Liver (tissue), 9 donors: Measurements from ENCODE around the gene ALDH5A1. TPM values are rescaled to one million over a fixed set of nuclear protein-coding genes. Genes with fewer than 3 reads are reported as not detected.
A peak's percentile ranks its signal among the peaks of the same experiment; 100 is the strongest.

Experiments used
- DNase-seq: peaks from one replicate; pipeline ENCODE4 v3.0.0-alpha.2; 2017; ENCODE audit warnings: low spot score
- H3K27ac ChIP-seq, 2 donors: one replicate each; pipeline ENCODE4 v1.7.0; 2013; ENCODE audit warnings: inconsistent platforms in 2 of 2, low read length in 2 of 2, control low read depth in 1 of 2, low read depth in 1 of 2, mild to moderate bottlenecking in 1 of 2
- H3K27me3 ChIP-seq, 4 donors: one replicate each; pipeline versions ENCODE4 v1.6.1 to v1.7.0; 2013; ENCODE audit warnings: low read length in 3 of 4, inconsistent platforms in 1 of 4, mild to moderate bottlenecking in 1 of 4, moderate library complexity in 1 of 4; ENCODE audit not compliant: control insufficient read depth in 4 of 4, insufficient read depth in 4 of 4
- H3K36me3 ChIP-seq, 4 donors: one replicate each; pipeline versions ENCODE4 v1.6.1 to v1.7.0; 2013; ENCODE audit warnings: low read length in 3 of 4, mild to moderate bottlenecking in 3 of 4, low read depth in 1 of 4, moderate library complexity in 1 of 4; ENCODE audit not compliant: control insufficient read depth in 4 of 4, insufficient read depth in 3 of 4
- H3K4me1 ChIP-seq, 4 donors: one replicate each; pipeline versions ENCODE4 v1.6.1 to v1.7.0; 2013; ENCODE audit warnings: low read length in 3 of 4, mild to moderate bottlenecking in 3 of 4, moderate library complexity in 1 of 4; ENCODE audit not compliant: control insufficient read depth in 4 of 4, insufficient read depth in 4 of 4
- H3K4me3 ChIP-seq, 3 donors: one replicate each; pipeline versions ENCODE4 v1.6.1 to v1.7.0; 2013; ENCODE audit warnings: low read length in 3 of 3, control low read depth in 1 of 3, low read depth in 1 of 3, mild to moderate bottlenecking in 1 of 3
- H3K9ac ChIP-seq, 2 donors: one replicate each; pipeline ENCODE4 v1.7.0; 2013; ENCODE audit warnings: low read length in 2 of 2, mild to moderate bottlenecking in 2 of 2, moderate library complexity in 2 of 2, control low read depth in 1 of 2, low read depth in 1 of 2
- H3K9me3 ChIP-seq, 4 donors: one replicate each; pipeline versions ENCODE4 v1.6.1 to v1.7.0; 2013; ENCODE audit warnings: low read length in 3 of 4; ENCODE audit not compliant: control insufficient read depth in 4 of 4
- FOXA1 ChIP-seq: IDR thresholded peaks from 2 replicates; pipeline ENCODE4 v1.6.1; 2016; ENCODE audit warnings: antibody characterized with exemption
- FOXA2 ChIP-seq: IDR thresholded peaks from 2 replicates; pipeline ENCODE4 v1.6.1; 2016; ENCODE audit warnings: antibody characterized with exemption
- HNF4G ChIP-seq: IDR thresholded peaks from 2 replicates; pipeline ENCODE4 v1.6.1; 2016; ENCODE audit warnings: antibody characterized with exemption
- NR2F2 ChIP-seq: IDR thresholded peaks from 2 replicates; pipeline ENCODE4 v1.6.1; 2016; ENCODE audit warnings: antibody characterized with exemption
- RAD21 ChIP-seq, 2 donors: IDR thresholded peaks; 2 replicates each; pipeline ENCODE4 v1.6.1; 2016; ENCODE audit warnings: antibody characterized with exemption in 2 of 2, mild to moderate bottlenecking in 2 of 2
- RXRA ChIP-seq, 2 donors: IDR thresholded peaks; 2 replicates each; pipeline ENCODE4 v1.6.1; 2017 to 2018; ENCODE audit warnings: antibody characterized with exemption in 2 of 2, mild to moderate bottlenecking in 1 of 2
- SP1 ChIP-seq: IDR thresholded peaks from 2 replicates; pipeline ENCODE4 v1.6.1; 2018; ENCODE audit warnings: antibody characterized with exemption, mild to moderate bottlenecking
- WGBS: extraction: QIAGEN DNeasy Blood & Tissue Kit; methylation state at CpG from one replicate; pipeline ENCODE4 v1.1.7; 2013; 5-methylcytosine and 5-hydroxymethylcytosine counted together
- polyA plus RNA-seq, 2 donors: library from polyadenylated mRNA; stranded (reverse) in 1 of 2; unstranded in 1 of 2; fragments of 200-250 nt in 1 of 2; fragments of >200 nt in 1 of 2; fragmentation: Nextera tagmentation in 1 of 2; extraction: Ambion mirVana in 1 of 2; gene quantifications; one replicate each; pipeline versions ENCODE4 v1.2.1 to v1.2.3, GENCODE V29; 2013 to 2015
- total RNA-seq, 2 donors: library from RNA; depleted of rRNA; stranded (reverse); fragments of >200 nt; gene quantifications; one replicate each; pipeline ENCODE4 v1.2.3, GENCODE V29; 2014
- TF ChIP-seq, protein P1 (sequence below): fragments of 150-350 bp; IDR thresholded peaks from 2 replicates; pipeline ENCODE4 v1.5.1; 2017; ENCODE audit warnings: improper control_type of control experiment, low read depth, low read length; ENCODE audit not compliant: missing input control
- TF ChIP-seq, protein P2 (sequence below): IDR thresholded peaks from 2 replicates; pipeline ENCODE4 v1.6.1; 2016; ENCODE audit warnings: antibody characterized with exemption, mild to moderate bottlenecking
- donor health status: healthy.
- donor health status: healthy.
- donor health status: healthy.
- donor health status: healthy.
- donor health status: healthy.

Gene ALDH5A1
- total and polyA plus RNA-seq, 4 donors, result 18.2 to 26.8 (median 19.6) TPM

DNA sequence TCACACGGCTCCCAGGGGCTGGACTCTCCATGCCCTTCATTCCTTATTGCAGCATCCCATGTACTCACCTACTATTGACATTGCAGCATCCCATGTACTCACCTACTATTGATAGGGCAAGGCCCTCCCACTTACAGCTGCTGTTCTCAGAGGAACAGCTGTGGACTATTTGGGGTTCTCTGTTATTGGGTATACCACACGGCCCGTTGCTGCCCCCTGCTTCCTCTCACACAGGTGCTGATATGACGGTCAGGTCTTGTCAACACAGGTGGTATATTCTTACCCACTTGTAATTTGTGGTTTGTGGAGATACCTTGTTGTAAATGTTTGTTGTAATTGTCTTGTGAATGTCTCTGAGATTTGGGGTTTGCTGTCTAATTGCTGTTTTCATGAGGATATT lies 18.8 kb downstream of the ALDH5A1 start:
- 85% methylated on average over 4 of the region's 4 CpGs for WGBS
- DNase-seq, result no peak
- no peak overlapping the region for H3K4me3 ChIP-seq
- no peaks in the 10 kb centered on the region for H3K9me3 ChIP-seq
- H3K27me3 ChIP-seq, result no peaks in the 10 kb centered on the region
- H3K9ac ChIP-seq, result no peak overlapping the region
- TF ChIP-seq RAD21 (IDR thresholded peaks at IDR 0.05), result no peak
- H3K36me3 ChIP-seq, result peaks cover 1 to 26% (median 18%) of the 10 kb centered on the region in 4 donors
- H3K4me1 ChIP-seq, result no peaks in the 10 kb centered on the region
- H3K27ac ChIP-seq, result no peak overlapping the region

DNA sequence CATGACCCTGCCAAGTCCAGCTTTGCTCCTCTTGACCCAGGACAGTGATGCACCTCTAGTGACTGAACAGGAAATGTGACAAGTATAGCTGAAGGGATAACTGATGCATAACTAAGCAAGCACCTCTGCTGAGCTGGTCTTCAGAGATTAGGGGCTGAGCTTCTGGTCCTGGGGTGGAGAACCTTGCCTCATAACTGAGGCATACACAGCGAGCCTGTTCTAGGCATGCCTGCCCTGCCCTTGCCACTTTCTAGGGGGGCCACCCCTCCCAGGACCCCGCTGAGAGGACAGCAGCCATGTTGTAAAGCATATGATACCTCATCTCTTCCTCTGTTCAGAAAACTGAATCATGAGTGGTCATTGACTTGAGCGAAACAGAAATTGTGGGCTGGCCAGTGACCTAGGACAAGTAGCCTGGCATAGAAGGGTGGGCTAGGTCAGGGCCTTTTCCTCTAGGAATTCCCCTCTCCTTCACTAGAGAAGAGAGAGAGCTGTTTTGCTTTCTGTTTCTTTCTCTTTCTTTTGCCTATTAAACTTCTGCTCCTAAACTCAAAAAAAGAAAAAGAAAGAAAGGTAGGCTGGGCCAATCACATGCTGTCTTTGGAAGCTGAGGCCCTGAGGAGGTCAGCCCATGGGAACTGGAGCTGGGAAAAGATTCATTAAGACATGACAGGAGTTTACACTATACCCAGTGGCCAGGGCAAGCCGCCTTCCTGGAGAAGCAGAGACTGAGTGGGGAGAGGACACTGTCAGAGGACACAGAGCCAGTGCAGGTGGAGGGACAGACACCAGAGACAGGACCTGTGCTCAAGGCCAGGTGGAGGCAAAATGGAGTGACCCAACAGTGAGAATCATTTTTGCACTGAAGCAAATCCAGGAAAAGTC lies 23.1 kb downstream of the ALDH5A1 start:
- no peak overlapping the region for H3K4me3 ChIP-seq
- no peaks in the 10 kb centered on the region for H3K27me3 ChIP-seq
- 93% methylated on average over 4 of the region's 4 CpGs for WGBS
- H3K4me1 ChIP-seq, result no peaks in the 10 kb centered on the region
- H3K9ac ChIP-seq, result no peak overlapping the region
- H3K27ac ChIP-seq, result no peak overlapping the region
- H3K9me3 ChIP-seq, result no peaks in the 10 kb centered on the region
- DNase-seq, result no peak
- no peak for TF ChIP-seq FOXA1
- no peak for TF ChIP-seq NR2F2
- no peak for TF ChIP-seq HNF4G
- H3K36me3 ChIP-seq, result peaks cover 3 to 20% (median 15%) of the 10 kb centered on the region in 4 donors

- H3K27ac ChIP-seq, result no peak overlapping the region
- H3K9ac ChIP-seq, result no peak overlapping the region
- no peak overlapping the region for H3K4me3 ChIP-seq
- no peaks in the 10 kb centered on the region for H3K27me3 ChIP-seq
- no peaks in the 10 kb centered on the region for H3K4me1 ChIP-seq
- 29% methylated on average over 6 of the region's 6 CpGs for WGBS
- peak in 1 of 2 donors; percentile 39 for TF ChIP-seq RXRA (IDR thresholded peaks at IDR 0.05)
- TF ChIP-seq FOXA2, result no peak
- TF ChIP-seq, protein P1, sequence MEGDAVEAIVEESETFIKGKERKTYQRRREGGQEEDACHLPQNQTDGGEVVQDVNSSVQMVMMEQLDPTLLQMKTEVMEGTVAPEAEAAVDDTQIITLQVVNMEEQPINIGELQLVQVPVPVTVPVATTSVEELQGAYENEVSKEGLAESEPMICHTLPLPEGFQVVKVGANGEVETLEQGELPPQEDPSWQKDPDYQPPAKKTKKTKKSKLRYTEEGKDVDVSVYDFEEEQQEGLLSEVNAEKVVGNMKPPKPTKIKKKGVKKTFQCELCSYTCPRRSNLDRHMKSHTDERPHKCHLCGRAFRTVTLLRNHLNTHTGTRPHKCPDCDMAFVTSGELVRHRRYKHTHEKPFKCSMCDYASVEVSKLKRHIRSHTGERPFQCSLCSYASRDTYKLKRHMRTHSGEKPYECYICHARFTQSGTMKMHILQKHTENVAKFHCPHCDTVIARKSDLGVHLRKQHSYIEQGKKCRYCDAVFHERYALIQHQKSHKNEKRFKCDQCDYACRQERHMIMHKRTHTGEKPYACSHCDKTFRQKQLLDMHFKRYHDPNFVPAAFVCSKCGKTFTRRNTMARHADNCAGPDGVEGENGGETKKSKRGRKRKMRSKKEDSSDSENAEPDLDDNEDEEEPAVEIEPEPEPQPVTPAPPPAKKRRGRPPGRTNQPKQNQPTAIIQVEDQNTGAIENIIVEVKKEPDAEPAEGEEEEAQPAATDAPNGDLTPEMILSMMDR, result peak; percentile 65
- no peak for TF ChIP-seq FOXA1
- peak; percentile 80 to 87 for TF ChIP-seq RAD21 (IDR thresholded peaks at IDR 0.05)
- TF ChIP-seq SP1, result no peak
- TF ChIP-seq NR2F2, result no peak
- TF ChIP-seq, protein P2, sequence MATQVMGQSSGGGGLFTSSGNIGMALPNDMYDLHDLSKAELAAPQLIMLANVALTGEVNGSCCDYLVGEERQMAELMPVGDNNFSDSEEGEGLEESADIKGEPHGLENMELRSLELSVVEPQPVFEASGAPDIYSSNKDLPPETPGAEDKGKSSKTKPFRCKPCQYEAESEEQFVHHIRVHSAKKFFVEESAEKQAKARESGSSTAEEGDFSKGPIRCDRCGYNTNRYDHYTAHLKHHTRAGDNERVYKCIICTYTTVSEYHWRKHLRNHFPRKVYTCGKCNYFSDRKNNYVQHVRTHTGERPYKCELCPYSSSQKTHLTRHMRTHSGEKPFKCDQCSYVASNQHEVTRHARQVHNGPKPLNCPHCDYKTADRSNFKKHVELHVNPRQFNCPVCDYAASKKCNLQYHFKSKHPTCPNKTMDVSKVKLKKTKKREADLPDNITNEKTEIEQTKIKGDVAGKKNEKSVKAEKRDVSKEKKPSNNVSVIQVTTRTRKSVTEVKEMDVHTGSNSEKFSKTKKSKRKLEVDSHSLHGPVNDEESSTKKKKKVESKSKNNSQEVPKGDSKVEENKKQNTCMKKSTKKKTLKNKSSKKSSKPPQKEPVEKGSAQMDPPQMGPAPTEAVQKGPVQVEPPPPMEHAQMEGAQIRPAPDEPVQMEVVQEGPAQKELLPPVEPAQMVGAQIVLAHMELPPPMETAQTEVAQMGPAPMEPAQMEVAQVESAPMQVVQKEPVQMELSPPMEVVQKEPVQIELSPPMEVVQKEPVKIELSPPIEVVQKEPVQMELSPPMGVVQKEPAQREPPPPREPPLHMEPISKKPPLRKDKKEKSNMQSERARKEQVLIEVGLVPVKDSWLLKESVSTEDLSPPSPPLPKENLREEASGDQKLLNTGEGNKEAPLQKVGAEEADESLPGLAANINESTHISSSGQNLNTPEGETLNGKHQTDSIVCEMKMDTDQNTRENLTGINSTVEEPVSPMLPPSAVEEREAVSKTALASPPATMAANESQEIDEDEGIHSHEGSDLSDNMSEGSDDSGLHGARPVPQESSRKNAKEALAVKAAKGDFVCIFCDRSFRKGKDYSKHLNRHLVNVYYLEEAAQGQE, result no peak
- H3K36me3 ChIP-seq, result peaks cover 3 to 18% (median 4%) of the 10 kb centered on the region in 4 donors
- DNase-seq, result peak; percentile 60
- no peaks in the 10 kb centered on the region for H3K9me3 ChIP-seq
Observed at GRCh38 chr6:24520929-24521546, 26.3 kb downstream of the ALDH5A1 start.
